ENCODE data around the gene UPF2.

DNA sequence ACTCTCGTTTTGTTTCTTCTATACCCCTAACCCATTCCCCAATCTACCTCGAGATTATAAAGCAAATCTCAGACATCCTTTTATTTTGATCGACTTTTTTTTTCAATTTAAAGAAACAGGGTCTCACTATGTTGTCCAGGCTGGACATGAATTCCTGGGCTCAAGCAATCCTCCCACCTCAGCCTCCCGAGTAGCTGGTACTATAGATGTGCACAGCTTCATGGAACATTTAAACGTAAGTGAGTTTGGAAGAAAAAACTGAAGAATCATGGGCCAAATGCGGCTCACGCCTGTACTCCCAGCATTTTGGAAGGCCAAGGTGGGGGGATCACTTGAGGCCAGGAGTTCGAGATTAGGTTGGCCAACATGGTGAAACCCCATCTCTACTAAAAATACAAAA lies 96.0 kb downstream of the UPF2 start:
- TF ChIP-seq, protein P1, sequence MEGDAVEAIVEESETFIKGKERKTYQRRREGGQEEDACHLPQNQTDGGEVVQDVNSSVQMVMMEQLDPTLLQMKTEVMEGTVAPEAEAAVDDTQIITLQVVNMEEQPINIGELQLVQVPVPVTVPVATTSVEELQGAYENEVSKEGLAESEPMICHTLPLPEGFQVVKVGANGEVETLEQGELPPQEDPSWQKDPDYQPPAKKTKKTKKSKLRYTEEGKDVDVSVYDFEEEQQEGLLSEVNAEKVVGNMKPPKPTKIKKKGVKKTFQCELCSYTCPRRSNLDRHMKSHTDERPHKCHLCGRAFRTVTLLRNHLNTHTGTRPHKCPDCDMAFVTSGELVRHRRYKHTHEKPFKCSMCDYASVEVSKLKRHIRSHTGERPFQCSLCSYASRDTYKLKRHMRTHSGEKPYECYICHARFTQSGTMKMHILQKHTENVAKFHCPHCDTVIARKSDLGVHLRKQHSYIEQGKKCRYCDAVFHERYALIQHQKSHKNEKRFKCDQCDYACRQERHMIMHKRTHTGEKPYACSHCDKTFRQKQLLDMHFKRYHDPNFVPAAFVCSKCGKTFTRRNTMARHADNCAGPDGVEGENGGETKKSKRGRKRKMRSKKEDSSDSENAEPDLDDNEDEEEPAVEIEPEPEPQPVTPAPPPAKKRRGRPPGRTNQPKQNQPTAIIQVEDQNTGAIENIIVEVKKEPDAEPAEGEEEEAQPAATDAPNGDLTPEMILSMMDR (IDR thresholded peaks at IDR 0.05; ENCODE audit: low read depth, low read length, missing input control): no peak
- no peak for TF ChIP-seq RAD21 (IDR thresholded peaks at IDR 0.05)
- TF ChIP-seq, protein P2, sequence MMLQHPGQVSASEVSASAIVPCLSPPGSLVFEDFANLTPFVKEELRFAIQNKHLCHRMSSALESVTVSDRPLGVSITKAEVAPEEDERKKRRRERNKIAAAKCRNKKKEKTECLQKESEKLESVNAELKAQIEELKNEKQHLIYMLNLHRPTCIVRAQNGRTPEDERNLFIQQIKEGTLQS (IDR thresholded peaks at IDR 0.05): no peak
- TF ChIP-seq TAF1 (conservative IDR thresholded peaks at IDR 0.05): no peak
- TF ChIP-seq, protein P3, sequence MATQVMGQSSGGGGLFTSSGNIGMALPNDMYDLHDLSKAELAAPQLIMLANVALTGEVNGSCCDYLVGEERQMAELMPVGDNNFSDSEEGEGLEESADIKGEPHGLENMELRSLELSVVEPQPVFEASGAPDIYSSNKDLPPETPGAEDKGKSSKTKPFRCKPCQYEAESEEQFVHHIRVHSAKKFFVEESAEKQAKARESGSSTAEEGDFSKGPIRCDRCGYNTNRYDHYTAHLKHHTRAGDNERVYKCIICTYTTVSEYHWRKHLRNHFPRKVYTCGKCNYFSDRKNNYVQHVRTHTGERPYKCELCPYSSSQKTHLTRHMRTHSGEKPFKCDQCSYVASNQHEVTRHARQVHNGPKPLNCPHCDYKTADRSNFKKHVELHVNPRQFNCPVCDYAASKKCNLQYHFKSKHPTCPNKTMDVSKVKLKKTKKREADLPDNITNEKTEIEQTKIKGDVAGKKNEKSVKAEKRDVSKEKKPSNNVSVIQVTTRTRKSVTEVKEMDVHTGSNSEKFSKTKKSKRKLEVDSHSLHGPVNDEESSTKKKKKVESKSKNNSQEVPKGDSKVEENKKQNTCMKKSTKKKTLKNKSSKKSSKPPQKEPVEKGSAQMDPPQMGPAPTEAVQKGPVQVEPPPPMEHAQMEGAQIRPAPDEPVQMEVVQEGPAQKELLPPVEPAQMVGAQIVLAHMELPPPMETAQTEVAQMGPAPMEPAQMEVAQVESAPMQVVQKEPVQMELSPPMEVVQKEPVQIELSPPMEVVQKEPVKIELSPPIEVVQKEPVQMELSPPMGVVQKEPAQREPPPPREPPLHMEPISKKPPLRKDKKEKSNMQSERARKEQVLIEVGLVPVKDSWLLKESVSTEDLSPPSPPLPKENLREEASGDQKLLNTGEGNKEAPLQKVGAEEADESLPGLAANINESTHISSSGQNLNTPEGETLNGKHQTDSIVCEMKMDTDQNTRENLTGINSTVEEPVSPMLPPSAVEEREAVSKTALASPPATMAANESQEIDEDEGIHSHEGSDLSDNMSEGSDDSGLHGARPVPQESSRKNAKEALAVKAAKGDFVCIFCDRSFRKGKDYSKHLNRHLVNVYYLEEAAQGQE (IDR thresholded peaks at IDR 0.05): no peak
- no peak for TF ChIP-seq RXRA (IDR thresholded peaks at IDR 0.05)
- TF ChIP-seq, protein P4, sequence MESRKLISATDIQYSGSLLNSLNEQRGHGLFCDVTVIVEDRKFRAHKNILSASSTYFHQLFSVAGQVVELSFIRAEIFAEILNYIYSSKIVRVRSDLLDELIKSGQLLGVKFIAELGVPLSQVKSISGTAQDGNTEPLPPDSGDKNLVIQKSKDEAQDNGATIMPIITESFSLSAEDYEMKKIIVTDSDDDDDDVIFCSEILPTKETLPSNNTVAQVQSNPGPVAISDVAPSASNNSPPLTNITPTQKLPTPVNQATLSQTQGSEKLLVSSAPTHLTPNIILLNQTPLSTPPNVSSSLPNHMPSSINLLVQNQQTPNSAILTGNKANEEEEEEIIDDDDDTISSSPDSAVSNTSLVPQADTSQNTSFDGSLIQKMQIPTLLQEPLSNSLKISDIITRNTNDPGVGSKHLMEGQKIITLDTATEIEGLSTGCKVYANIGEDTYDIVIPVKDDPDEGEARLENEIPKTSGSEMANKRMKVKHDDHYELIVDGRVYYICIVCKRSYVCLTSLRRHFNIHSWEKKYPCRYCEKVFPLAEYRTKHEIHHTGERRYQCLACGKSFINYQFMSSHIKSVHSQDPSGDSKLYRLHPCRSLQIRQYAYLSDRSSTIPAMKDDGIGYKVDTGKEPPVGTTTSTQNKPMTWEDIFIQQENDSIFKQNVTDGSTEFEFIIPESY (IDR thresholded peaks at IDR 0.05): no peak
- TF ChIP-seq GABPA (IDR thresholded peaks at IDR 0.05 in 1 of 2, conservative IDR thresholded peaks at IDR 0.05 in 1 of 2): no peak
- TF ChIP-seq JUND (IDR thresholded peaks at IDR 0.05): no peak
